ELF-1 (cell line): ENCODE results near the gene STAT3.
"Not testable (repeated sequence)": the region's sequence is repeated elsewhere in the genome, so short reads cannot be mapped to it uniquely, and the experiment has no call there.

Experiments used
- DNase-seq: peaks from one replicate; pipeline ENCODE4 v3.0.0-alpha.2; 2016; ENCODE audit warnings: low read depth, low spot score

The STAT3 gene

GRCh38 chr17:42354956-42355843 lies 33.0 kb downstream of the STAT3 start:
- no peak for DNase-seq

DNA sequence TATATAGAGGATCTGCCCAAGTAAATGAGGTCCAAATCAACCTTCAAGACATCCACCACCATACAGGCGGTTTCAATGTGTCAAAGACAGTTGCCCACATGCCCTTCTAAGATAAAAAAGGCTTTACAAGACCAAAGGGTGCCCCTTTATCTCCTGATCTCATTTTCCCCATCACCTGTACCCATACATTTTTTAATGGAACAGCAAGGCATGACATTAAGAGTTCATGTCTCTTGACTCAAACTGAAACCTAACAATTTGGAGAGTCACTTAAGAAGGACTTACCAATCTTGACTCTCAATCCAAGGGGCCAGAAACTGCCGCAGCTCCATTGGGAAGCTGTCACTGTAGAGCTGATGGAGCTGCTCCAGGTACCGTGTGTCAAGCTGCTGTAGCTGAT lies 40.1 kb downstream of the STAT3 start:
- no peak for DNase-seq

- no peak for DNase-seq
Measured at GRCh38 chr17:42347606-42348005, 40.6 kb downstream of the STAT3 start.

- DNase-seq = no peak
Measured at GRCh38 chr17:42347198-42347597, 41.0 kb downstream of the STAT3 start.

- DNase-seq = no peak
Measured at GRCh38 chr17:42346481-42346880, 41.8 kb downstream of the STAT3 start.

DNA sequence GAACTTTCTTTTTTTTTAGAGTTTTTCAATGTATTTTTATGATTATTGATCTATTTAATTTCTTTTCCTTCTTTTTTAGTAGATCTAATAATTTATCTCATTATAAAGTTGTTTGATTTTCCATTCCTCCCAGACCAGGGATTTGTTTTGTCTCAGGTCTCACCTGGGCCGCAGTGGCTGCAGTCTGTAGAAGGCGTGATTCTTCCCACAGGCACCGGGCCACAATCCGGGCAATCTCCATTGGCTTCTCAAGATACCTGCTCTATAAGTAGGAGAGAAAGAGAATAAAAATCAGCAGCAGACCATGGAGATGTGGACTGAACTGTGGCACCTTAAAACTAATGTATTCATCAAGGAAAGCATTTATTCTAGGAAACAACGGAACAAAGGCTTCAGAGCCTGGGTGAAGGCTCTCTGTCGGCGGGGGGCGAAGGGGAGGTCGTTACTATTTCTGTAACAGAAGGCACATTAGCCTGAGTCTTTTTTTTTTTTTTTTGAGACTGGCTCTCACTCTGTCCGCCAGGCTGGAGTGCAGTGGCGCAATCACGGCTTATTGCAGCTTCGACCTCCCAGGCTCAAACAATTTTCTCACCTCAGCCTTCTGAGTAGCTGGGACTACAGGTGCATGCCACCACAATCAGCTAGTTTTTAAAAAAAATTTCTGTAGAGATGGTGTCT lies 42.7 kb downstream of the STAT3 start:
- DNase-seq = peak; percentile 23

GRCh38 chr17:42342242-42343008 lies 45.8 kb downstream of the STAT3 start:
- no peak for DNase-seq

- DNase-seq = no peak
Measured at GRCh38 chr17:42341568-42341967, 46.7 kb downstream of the STAT3 start.

GRCh38 chr17:42340691-42341127 lies 47.5 kb downstream of the STAT3 start:
- no peak for DNase-seq

DNA sequence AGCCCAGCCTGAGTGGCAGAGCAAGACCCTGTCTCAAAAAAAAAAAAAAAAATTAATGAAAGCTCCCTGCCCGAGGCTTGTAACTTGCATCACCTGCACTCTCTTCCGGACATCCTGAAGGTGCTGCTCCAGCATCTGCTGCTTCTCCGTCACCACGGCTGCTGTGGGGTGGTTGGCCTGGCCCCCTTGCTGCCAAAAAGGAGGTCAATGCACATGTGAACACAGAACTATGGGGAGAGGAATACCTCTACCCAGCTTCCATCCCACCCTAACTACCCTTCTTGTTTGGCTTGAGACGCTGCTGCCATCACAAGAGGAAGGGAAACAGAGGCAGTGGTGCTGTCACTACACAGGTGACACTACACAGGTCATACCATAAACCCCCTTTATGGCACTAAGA lies 49.0 kb downstream of the STAT3 start:
- no peak for DNase-seq

- no peak for DNase-seq
Measured at GRCh38 chr17:42338427-42338985, 49.7 kb downstream of the STAT3 start.

DNA sequence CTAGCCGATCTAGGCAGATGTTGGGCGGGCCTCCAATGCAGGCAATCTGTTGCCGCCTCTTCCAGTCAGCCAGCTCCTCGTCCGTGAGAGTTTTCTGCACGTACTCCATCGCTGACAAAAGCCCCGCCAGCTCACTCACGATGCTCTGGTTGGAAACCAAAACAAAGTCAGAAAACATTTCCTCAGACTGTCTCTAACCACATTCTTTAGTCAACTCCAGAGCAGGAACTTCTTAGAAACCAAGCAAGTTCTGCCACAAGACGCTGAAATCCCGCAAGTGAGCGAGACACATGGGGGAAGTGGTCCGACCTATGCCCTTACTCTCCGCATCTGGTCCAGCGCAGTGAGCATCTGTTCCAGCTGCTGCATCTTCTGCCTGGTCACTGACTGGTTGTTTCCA lies 50.8 kb downstream of the STAT3 start:
- DNase-seq = no peak

DNA sequence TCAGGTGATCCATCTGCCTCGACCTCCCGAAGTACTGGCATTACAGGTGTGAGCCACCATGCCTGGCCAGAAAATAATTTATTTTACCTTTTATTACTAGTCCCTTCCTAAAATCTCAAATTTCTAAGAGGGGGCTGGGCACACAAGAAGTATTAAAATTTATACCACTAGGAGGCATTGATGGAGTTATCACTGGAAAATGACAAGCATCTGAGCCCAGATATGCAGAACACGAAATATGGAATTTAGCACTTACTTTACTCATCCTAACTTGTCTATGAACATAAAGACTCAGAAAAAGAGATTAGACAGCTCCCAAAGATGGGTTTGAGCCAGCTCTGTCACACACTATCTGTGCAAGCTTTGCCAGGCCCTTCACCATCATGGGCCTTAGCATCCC lies 53.6 kb downstream of the STAT3 start:
- DNase-seq = no peak

DNA sequence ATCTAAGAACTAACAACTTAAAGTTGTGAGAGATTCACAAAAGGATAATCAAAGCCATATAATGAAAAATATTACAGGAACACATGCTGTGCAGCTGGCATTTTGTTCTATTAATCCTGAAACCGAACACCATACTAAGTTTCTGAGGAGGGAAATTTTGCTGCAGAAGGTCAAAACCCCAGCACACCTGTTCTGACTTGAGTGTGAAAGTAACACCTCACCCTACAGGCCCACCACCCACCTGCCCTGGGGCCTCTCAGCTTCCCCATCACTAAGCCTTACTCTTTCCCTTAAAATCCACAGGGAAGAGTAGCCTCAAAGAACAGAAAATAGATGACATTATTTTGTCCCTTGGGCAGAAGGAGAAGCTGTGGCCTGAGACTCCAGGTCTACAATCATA lies 55.2 kb downstream of the STAT3 start:
- DNase-seq = no peak

- DNase-seq = peak; percentile 91
Measured at GRCh38 chr17:42329025-42329976, 58.9 kb downstream of the STAT3 start.

GRCh38 chr17:42325026-42325425 lies 63.2 kb downstream of the STAT3 start:
- DNase-seq = no peak

DNA sequence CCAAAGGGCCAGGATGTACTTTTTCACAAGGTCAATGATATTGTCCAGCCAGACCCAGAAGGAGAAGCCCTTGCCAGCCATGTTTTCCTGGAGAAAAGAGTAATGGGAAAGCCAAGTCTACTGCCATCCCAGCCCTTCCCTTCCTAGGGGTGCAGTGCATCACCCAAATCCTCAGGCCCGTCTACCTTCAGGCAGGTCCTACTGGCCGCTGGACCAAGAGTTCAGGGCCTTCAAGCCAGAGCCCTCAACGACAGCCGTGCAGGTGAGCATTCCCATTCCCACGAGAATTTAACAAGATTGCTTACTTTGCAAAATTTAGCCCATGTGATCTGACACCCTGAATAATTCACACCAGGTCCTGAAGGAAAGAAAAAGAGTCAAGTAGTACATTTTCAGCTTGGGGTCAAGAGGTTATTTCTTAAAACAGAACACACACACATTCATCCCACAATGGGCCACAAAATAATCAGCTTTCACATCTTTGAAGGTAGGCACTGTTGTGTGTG lies 64.9 kb downstream of the STAT3 start:
- no peak for DNase-seq

- DNase-seq = peak; percentile 98
Measured at GRCh38 chr17:42322382-42323267, 65.6 kb downstream of the STAT3 start.

GRCh38 chr17:42321555-42321954 lies 66.7 kb downstream of the STAT3 start:
- no peak for DNase-seq

DNA sequence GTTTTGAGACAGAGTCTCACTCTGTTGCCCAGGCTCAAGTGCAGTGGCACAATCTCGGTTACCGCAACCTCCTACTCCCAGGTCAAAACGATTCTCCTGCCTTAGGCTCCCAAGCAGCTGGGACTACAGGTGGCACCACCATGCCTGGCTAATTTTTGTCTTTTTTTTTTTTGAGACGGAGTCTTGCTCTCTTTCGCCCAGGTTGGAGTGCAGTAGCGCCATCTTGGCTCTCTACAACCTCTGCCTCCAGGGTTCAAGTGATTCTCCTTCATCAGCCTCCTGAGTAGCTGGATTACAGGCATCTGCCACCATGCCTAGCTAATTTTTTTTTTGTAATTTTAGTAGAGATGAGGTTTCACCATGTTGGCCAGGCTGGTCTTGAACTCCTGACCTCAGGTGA lies 70.3 kb downstream of the STAT3 start:
- DNase-seq = not testable (repeated sequence)
